ENCODE results near the gene NRG3.

NRG3 gene

GRCh38 chr10:82908096-82908495, 1033.1 kb downstream of the NRG3 start:
- no peak for DNase-seq (ENCODE audit: extremely low read depth, low read depth)
- H3K4me3 ChIP-seq (replicated peaks; ENCODE audit: low read depth, low read length) = no peak overlapping the region
- TF ChIP-seq, protein P1, sequence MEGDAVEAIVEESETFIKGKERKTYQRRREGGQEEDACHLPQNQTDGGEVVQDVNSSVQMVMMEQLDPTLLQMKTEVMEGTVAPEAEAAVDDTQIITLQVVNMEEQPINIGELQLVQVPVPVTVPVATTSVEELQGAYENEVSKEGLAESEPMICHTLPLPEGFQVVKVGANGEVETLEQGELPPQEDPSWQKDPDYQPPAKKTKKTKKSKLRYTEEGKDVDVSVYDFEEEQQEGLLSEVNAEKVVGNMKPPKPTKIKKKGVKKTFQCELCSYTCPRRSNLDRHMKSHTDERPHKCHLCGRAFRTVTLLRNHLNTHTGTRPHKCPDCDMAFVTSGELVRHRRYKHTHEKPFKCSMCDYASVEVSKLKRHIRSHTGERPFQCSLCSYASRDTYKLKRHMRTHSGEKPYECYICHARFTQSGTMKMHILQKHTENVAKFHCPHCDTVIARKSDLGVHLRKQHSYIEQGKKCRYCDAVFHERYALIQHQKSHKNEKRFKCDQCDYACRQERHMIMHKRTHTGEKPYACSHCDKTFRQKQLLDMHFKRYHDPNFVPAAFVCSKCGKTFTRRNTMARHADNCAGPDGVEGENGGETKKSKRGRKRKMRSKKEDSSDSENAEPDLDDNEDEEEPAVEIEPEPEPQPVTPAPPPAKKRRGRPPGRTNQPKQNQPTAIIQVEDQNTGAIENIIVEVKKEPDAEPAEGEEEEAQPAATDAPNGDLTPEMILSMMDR (IDR thresholded peaks at IDR 0.05; ENCODE audit: low read depth, low read length, missing control alignments) = no peak

- H3K4me3 ChIP-seq (replicated peaks; ENCODE audit: low read depth, low read length) = no peak overlapping the region
- TF ChIP-seq, protein P1 (IDR thresholded peaks at IDR 0.05; ENCODE audit: low read depth, low read length, missing control alignments) = no peak
- no peak for DNase-seq (ENCODE audit: extremely low read depth, low read depth)
These were observed 1033.8 kb downstream of the NRG3 start for GRCh38 chr10:82908751-82909150.

DNA sequence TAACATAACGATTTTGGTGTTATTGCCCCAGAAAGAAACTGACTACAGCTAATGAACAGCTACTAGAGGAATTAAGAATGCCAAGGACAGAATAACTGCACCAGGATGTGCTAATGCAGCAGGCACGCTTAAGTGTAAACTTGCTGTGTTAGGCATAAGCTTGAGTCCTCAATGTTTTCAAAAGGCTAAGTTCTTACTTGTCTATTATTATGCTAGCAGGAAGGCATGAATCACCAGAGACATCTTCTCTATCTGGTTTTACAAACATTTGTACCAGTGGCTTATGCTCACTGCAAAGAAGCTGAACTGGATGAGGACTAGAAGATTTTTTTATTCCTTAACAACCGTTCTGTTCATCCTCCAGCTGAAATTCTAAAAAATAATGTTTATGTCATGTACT, 1035.3 kb downstream of the NRG3 start:
- DNase-seq (ENCODE audit: extremely low read depth, low read depth) = no peak
- TF ChIP-seq, protein P1 (IDR thresholded peaks at IDR 0.05; ENCODE audit: low read depth, low read length, missing control alignments) = no peak
- H3K4me3 ChIP-seq (replicated peaks; ENCODE audit: low read depth, low read length) = no peak overlapping the region

- no peak for DNase-seq (ENCODE audit: extremely low read depth, low read depth)
- TF ChIP-seq, protein P1 (IDR thresholded peaks at IDR 0.05; ENCODE audit: low read depth, low read length, missing control alignments) = no peak
- no peak overlapping the region for H3K4me3 ChIP-seq (replicated peaks; ENCODE audit: low read depth, low read length)
These were observed 1039.7 kb downstream of the NRG3 start for GRCh38 chr10:82914655-82915136.

DNA sequence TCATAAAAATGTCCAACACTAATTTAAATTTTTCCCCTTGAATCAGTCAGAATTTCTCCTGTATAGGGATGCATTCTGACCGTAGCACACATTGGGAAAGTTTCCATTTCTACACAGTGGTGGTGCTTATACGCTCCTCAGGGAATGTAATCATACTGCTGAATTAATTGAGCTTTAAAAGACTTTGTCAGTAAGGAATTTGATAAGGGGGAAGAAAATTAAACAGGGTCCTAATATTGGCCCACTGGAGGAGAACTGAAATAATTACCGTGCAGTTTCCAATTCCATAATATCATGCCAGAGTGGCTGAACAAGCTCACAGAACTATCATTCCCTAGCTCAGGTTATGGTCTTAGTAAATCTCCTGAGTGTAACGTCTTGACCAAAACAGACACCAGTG, 1041.9 kb downstream of the NRG3 start:
- H3K4me3 ChIP-seq (replicated peaks; ENCODE audit: low read depth, low read length) = no peak overlapping the region
- no peak for DNase-seq (ENCODE audit: extremely low read depth, low read depth)

GRCh38 chr10:82918022-82918421, 1043.0 kb downstream of the NRG3 start:
- H3K4me3 ChIP-seq (replicated peaks; ENCODE audit: low read depth, low read length) = no peak overlapping the region
- TF ChIP-seq, protein P1 (IDR thresholded peaks at IDR 0.05; ENCODE audit: low read depth, low read length, missing control alignments) = no peak
- no peak for DNase-seq (ENCODE audit: extremely low read depth, low read depth)

More for the DNA sequence above, 1041.9 kb downstream of the NRG3 start:
- TF ChIP-seq, protein P1 (IDR thresholded peaks at IDR 0.05; ENCODE audit: low read depth, low read length, missing control alignments) = no peak

DNA sequence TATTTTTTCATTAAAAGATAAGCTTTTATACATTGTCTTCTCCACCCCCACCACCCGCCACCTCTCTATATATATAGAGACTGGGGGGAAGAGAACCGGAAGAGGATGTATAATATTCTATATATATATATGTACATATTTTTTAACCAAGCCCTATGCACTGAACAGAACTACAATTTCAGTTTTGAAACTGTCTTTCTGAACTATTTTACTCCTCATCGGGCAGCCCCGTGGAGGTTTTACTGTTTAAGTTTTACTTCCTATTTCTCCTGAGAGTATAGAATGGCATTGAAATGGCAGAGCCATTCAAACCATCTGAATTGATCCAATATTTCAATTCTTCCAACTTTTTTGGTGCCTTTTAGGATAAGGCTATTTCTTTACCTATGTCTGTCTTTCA, 1047.1 kb downstream of the NRG3 start:
- TF ChIP-seq, protein P1 (IDR thresholded peaks at IDR 0.05; ENCODE audit: low read depth, low read length, missing control alignments) = no peak

More for the DNA sequence above, 1047.1 kb downstream of the NRG3 start:
- no peak for DNase-seq (ENCODE audit: extremely low read depth, low read depth)
- no peak overlapping the region for H3K4me3 ChIP-seq (replicated peaks; ENCODE audit: low read depth, low read length)
